ENCODE results near the gene EYA4.
"Not testable (repeated sequence)": the region's sequence is repeated elsewhere in the genome, so short reads cannot be mapped to it uniquely, and the experiment has no call there.

EYA4 gene

GRCh38 chr6:133350928-133351327, 109.8 kb downstream of the EYA4 start:
- DNase-seq (ENCODE audit: low read depth in 3 of 3), result no peak

GRCh38 chr6:133352046-133352445, 110.9 kb downstream of the EYA4 start:
- DNase-seq (ENCODE audit: low read depth in 3 of 3), result no peak

- no peak for DNase-seq (ENCODE audit: low read depth in 3 of 3)
Measured at GRCh38 chr6:133353061-133353460, 111.9 kb downstream of the EYA4 start.

GRCh38 chr6:133355922-133356321, 114.8 kb downstream of the EYA4 start:
- no peak for DNase-seq (ENCODE audit: low read depth in 3 of 3)

- no peak for DNase-seq (ENCODE audit: low read depth in 3 of 3)
Measured at GRCh38 chr6:133358574-133359150, 117.5 kb downstream of the EYA4 start.

- no peak for DNase-seq (ENCODE audit: low read depth in 3 of 3)
Measured at GRCh38 chr6:133359256-133359655, 118.1 kb downstream of the EYA4 start.

- DNase-seq (ENCODE audit: low read depth in 3 of 3), result no peak
Measured at GRCh38 chr6:133359760-133360159, 118.6 kb downstream of the EYA4 start.

GRCh38 chr6:133360194-133360593, 119.0 kb downstream of the EYA4 start:
- no peak for DNase-seq (ENCODE audit: low read depth in 3 of 3)

- DNase-seq (ENCODE audit: low read depth in 3 of 3), result no peak
Measured at GRCh38 chr6:133362813-133363212, 121.7 kb downstream of the EYA4 start.

GRCh38 chr6:133368664-133369063, 127.5 kb downstream of the EYA4 start:
- no peak for DNase-seq (ENCODE audit: low read depth in 3 of 3)

GRCh38 chr6:133369773-133370272, 128.7 kb downstream of the EYA4 start:
- no peak for DNase-seq (ENCODE audit: low read depth in 3 of 3)

GRCh38 chr6:133376743-133377142, 135.6 kb downstream of the EYA4 start:
- no peak for DNase-seq (ENCODE audit: low read depth in 3 of 3)

- DNase-seq (ENCODE audit: low read depth in 3 of 3), result no peak
Measured at GRCh38 chr6:133377219-133377618, 136.1 kb downstream of the EYA4 start.

- DNase-seq (ENCODE audit: low read depth in 3 of 3), result no peak
Measured at GRCh38 chr6:133380047-133380446, 138.9 kb downstream of the EYA4 start.

- DNase-seq (ENCODE audit: low read depth in 3 of 3), result no peak
Measured at GRCh38 chr6:133380723-133381122, 139.6 kb downstream of the EYA4 start.

- no peak for DNase-seq (ENCODE audit: low read depth in 3 of 3)
Measured at GRCh38 chr6:133388731-133389130, 147.6 kb downstream of the EYA4 start.

- DNase-seq (ENCODE audit: low read depth in 3 of 3), result no peak
Measured at GRCh38 chr6:133390168-133390567, 149.0 kb downstream of the EYA4 start.

GRCh38 chr6:133392015-133392414, 150.9 kb downstream of the EYA4 start:
- no peak for DNase-seq (ENCODE audit: low read depth in 3 of 3)

- DNase-seq (ENCODE audit: low read depth in 3 of 3), result no peak
Measured at GRCh38 chr6:133392641-133393040, 151.5 kb downstream of the EYA4 start.

- DNase-seq (ENCODE audit: low read depth in 3 of 3), result no peak
Measured at GRCh38 chr6:133393891-133394290, 152.7 kb downstream of the EYA4 start.

- no peak for DNase-seq (ENCODE audit: low read depth in 3 of 3)
Measured at GRCh38 chr6:133394630-133395029, 153.5 kb downstream of the EYA4 start.

GRCh38 chr6:133396233-133396983, 155.3 kb downstream of the EYA4 start:
- DNase-seq (ENCODE audit: low read depth in 3 of 3), result no peak

GRCh38 chr6:133396984-133397348, 155.8 kb downstream of the EYA4 start:
- DNase-seq (ENCODE audit: low read depth in 3 of 3), result no peak

- DNase-seq (ENCODE audit: low read depth in 3 of 3), result not testable (repeated sequence)
Measured at GRCh38 chr6:133397601-133398000, 156.4 kb downstream of the EYA4 start.

All from stimulated activated CD4-positive, alpha-beta T cell treated with anti-CD3 and anti-CD28 coated beads, TNF-alpha, amount 100 ng/mL, for 48 hours (primary cell).